Ovary (tissue), 3 donors: Measurements from ENCODE around the gene FAM107B.
"Not testable (repeated sequence)": the region's sequence is repeated elsewhere in the genome, so short reads cannot be mapped to it uniquely, and the experiment has no call there.

Source experiments
- CTCF ChIP-seq, 3 donors: fragments of 450-650 bp in 2 of 3; fragments of 200-600 bp in 1 of 3; IDR thresholded peaks; one replicate each; pipeline versions ENCODE4 v1.5.1 to v1.8.0; 2016 to 2022; ENCODE audit warnings: antibody characterized with exemption in 3 of 3, mild to moderate bottlenecking in 1 of 3
- EP300 ChIP-seq: sonication (generic); formaldehyde crosslinking; IDR thresholded peaks from one replicate; pipeline ENCODE4 v1.6.1; 2017; ENCODE audit warnings: antibody characterized with exemption
- donor health status: DM: no; HTN: no; CAD: no.

DNA sequence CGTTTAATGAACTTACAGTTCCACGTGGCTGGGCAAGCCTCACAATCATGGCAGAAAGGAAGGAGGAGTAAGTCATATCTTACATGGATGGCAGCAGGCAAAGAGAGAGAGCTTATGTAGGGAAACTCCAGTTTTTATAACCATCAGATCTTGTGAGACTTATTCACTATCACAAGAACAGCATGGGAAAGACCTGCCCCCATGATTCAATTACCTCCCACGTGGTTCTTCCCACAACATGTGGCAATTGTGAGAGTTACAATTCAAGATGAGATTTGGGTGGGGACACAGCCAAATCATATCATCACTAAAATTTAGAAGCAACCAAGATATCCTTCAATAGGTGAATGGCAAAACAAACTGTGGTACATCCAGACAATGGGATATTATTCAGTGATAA lies 65.4 kb downstream of the FAM107B start:
- TF ChIP-seq EP300; CTCF (IDR thresholded peaks at IDR 0.05): not testable (repeated sequence)
